NCI-H2107 treated with DMSO at 0.1 percent for 48 hours (cell line): ENCODE measurements around the gene MYO3A.

Source experiments
- DNase-seq: peaks from one replicate; lab custom pipeline; 2025; ENCODE audit not compliant: unreplicated experiment; lab: John Stamatoyannopoulos, UW

The MYO3A gene

DNA sequence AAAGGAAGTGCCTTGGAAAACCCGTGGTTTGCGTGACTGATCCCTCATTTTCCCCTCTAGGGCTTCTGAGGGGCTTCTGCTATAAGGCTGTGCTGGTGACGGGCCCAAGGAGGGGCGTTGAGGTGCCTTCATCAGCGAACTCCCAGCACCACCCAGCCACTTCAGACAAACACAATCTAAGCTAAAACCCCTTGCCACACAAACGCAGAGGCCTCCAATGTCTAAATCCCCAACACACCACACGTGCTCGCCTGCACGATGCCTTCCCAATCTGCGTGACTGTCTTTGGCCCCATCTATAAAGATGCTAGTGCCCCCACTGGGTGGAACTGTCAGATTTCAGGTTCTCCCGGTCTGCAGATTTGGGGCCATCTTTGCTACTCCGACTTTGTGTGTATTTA, 278.5 kb downstream of the MYO3A start:
- no peak for DNase-seq

DNA sequence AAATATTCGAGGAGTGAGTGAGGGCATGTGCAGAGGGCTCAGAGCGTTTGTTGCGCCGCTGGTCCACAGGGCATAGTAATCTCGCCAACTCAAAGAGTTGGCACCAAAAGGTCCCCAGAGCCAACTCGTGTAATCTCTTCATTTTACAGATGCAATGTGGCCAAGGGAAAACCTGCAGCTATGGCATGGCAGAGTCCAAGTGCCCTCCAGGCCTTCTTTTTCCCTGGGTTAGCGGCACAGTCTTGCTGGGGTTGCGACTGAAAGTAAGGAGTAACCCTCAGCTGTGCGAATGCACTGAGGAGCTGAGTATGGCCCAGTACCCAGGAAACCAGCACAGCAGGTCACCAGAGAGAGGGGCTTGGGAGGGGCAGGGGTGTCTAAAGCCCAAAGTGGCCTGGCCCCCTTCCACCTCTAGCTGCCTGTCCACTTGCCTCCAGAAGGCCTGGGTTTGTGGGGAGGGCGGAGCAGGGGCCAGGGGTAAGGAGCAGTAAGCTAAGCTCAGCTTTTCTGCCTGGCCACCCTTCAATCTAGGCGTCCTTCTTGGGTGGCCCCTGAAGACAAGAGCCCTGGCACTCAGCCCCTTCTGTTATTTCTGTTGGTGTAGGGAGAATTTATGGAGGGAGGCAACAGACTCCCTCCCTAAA, 279.2 kb downstream of the MYO3A start:
- DNase-seq, result no peak

GRCh38 chr10:26214004-26214403, 280.0 kb downstream of the MYO3A start:
- DNase-seq, result peak; percentile 84

DNA sequence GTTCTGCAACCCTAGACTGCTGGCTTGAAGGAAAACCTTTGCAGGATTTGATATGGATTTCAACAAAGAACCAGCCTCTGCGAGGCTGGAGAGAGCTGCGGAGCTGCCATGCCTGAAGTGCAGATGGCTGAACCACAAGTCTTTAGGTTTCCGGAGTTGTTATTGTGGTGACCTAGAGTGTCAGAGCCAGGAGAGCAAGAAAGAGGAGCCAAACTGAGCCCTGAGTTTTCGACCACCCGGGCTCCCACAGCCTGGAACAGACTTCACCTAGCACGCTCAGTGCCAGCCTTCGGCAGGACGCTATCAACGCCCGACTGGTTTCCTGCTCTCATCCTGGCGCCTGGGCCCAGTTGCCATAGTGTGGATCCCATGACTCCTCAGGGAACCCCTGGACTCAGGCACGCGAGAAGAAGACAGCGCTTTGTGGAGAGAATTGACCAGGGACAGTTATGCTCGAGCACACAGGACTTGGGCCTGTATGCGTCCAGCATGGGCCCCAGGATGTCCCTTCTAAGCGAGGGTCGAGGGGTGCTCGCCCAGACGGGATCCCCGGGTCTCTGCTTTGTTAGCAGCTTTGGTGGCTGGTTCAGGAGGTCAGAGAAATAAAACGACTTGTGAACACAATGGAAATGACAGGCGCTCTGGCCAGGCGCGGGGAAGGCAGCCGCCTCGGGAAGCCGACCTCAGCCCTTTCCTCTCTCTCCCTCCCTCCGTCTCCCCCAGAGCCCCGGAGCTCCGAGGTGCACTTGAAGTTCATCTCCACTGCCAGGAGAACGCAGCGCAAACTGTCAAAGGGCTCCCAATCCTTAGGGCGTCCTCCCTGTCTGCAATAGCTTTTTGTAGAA, 280.7 kb downstream of the MYO3A start:
- DNase-seq, result peak; percentile 73

DNA sequence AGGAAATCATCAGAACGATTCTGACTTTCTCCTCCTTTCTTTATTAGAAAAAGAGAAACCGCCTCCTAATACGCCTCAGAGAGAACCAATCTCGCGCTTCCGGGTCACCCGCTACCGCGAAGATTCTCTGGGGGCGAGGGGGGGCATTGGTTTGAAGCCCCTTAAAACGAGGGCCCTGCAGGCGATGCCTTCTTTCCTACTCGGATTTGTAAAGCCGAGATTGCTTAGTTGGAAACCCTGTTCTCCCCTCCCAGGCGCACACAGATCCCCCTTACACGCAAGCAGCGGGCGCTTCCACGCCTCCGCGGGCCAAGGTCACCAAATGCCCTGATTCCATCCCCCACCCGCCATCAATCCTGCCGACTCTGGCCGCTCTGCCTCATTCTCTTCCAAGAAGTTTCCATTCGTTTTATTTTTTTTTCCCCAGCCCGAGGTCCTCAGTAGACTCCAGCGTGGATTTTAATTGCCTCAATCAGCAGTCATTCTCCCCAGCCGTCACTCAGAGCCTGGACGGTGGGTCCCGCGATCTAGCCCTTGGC, 281.4 kb downstream of the MYO3A start:
- no peak for DNase-seq

DNA sequence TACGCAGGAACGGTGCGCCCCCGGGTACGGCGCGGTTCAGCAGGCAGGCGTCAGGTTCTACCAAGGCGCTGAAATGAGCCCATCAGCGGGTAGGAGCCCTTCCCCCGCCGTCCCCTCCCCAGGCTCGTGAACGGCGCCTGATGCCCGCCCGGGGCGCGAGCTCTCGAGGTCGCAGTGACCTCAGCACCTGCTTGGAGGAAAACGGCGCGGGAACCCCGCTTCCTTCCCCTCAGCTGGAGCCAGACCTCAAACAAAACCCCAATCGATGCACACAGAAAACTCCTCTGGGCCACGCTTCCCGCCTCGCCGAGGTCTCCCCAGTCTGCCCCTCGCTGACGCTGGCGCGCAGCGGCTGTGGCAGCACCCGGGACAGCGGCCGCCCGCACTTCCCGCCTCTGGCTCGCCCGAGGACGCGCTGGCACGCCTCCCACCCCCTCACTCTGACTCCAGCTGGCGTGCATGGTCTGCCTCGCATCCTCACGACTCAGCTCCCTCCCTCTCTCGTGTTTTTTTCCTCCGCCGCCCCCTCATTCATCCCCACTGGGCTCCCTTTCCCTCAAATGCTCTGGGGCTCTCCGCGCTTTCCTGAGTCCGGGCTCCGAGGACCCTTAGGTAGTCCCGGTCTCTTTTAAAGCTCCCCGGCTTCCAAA, 282.0 kb downstream of the MYO3A start:
- peak; percentile 61 for DNase-seq

- DNase-seq, result no peak
Measured at GRCh38 chr10:26216585-26217395, 282.8 kb downstream of the MYO3A start, which contains the start of gene GAD2. Gene GAD2 (plus strand): TSS chr10:26216774. CDS start chr10:26216810, 36 bp downstream.

DNA sequence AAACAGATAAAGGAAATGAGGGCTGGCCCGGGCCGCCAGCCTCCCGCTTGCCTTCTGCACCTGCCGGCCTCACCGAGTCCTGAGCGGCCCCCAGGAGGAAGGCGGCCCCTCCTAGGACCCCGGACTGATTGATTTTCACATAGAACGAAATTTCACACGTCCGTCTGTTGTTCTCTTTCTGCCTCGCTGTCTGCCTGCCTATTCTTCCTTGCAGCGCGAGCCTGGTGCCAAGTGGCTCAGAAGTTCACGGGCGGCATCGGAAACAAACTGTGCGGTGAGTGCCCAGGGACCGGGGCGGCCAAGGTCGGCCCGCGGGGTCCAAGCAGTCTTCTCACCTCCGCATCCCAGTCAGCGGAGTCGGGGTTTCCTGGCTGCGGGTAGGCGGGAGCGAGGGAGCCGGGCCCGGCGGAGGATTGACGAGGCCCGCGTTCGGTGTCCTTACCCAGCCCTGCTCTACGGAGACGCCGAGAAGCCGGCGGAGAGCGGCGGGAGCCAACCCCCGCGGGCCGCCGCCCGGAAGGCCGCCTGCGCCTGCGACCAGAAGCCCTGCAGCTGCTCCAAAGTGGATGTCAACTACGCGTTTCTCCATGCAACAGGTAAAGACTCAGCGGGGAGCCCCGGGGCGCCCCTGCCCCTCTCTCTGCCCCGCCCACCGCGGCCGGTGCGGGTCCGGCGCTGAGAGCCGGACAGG, 283.5 kb downstream of the MYO3A start:
- no peak for DNase-seq

GRCh38 chr10:26219676-26220075, 285.6 kb downstream of the MYO3A start:
- no peak for DNase-seq

DNA sequence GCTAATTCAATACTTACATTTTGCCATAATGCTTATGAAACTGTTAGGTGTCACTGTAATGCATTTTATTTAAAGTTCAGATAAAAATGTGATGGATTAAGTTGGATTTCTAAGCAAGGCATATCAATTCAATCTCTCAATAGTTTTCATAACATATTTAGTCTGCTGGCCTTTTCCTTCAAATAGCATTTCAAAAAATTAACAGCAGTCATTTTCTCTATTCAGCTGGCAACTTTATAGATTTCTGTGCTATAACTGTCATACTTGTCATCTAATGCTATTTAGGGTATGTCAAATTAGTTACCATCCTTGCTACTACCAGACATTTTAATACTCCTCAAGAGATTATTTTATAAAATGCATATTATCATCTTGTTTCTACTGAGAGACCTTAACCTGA, 286.9 kb downstream of the MYO3A start:
- no peak for DNase-seq

GRCh38 chr10:26221541-26221940, 287.5 kb downstream of the MYO3A start:
- DNase-seq, result no peak

GRCh38 chr10:26222563-26222962, 288.5 kb downstream of the MYO3A start:
- DNase-seq, result no peak

GRCh38 chr10:26225322-26225721, 291.3 kb downstream of the MYO3A start:
- DNase-seq, result no peak

DNA sequence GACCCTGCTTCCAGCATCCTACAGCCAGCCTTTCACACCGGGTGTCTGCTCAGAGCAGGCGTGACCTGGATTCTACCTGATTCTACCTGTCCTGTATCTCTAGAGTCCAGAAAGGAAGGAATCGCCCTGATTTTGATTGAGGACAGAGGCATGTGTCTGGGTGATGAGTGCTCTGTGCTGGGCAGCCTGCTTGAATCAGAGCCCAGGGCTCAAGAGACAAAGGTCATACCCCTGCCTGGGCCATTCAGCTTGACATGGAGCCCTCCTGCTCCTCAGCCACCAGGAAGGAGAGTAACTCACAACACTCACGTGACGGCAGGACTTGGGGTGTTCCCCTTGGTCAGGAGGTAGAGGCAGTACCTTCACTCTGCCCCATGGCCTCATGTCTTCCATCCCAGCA, 293.8 kb downstream of the MYO3A start:
- DNase-seq, result no peak

- no peak for DNase-seq
Measured at GRCh38 chr10:26232174-26232573, 298.1 kb downstream of the MYO3A start.

DNA sequence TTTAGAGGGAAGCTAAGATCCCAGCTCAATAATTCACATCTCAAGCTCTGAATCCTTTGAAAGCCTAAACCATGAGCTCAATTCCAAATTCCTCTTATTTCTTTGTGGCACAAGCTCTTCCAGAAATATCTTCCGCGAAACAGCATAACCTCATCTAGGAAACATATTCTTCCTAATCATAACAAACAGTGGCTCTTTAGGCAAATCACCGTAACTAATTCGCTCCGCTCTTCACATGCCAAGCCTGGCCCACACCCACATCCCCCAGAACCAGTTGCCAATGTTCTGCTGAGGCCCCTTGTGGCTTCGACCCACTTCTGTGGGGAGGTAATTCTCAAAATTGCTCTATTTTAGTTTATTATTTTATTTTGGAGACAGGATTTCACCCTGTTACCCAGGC, 301.7 kb downstream of the MYO3A start:
- no peak for DNase-seq

GRCh38 chr10:26238378-26238777, 304.3 kb downstream of the MYO3A start:
- DNase-seq, result no peak

GRCh38 chr10:26242706-26243350, 308.8 kb downstream of the MYO3A start:
- peak; percentile 86 for DNase-seq

DNA sequence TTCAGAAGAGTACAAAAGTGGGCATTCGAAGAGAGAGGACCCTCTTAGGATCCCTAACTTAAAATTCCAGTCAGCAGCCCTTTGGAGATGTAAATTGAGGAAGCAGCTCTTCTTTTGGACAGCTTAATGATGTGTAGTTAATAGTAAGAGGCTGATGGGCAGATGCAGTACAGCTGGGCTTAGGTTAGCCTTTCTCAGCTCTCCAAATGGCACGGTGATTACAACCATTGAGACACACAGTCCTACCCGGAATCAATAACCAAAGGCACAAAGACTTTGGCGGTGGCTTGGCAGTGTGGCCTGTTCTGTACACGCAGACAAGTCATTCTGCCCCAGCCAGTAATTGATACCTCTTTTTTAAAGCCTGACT, 309.3 kb downstream of the MYO3A start:
- peak; percentile 36 for DNase-seq

DNA sequence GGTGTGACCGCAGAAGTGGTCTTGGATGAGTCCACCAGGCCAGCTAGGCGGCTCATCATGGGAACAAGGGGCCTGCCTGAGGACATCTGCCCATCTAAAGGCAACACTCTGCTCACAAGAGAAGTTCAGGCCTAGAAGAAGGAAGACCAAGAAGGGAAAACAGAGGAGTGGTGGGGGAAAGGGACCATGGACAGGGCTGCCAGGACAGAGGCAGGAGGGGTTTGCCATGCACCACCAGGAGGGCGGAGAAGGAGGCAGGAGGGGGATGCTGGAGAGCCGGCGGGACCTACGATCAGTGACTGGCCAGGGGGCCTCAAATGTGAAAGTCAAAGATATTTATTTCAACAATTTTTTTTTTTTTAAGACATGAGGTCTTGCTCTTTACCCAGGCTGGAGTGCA, 315.7 kb downstream of the MYO3A start:
- DNase-seq, result no peak
